NCI-H748 (cell line): Measurements from ENCODE around the gene DZIP3.
"Not testable (repeated sequence)": the region's sequence is repeated elsewhere in the genome, so short reads cannot be mapped to it uniquely, and the experiment has no call there.

ENCODE experiments used
- DNase-seq: peaks from one replicate; lab custom pipeline; 2025; ENCODE audit not compliant: unreplicated experiment; lab: John Stamatoyannopoulos, UW

DZIP3 gene

DNA sequence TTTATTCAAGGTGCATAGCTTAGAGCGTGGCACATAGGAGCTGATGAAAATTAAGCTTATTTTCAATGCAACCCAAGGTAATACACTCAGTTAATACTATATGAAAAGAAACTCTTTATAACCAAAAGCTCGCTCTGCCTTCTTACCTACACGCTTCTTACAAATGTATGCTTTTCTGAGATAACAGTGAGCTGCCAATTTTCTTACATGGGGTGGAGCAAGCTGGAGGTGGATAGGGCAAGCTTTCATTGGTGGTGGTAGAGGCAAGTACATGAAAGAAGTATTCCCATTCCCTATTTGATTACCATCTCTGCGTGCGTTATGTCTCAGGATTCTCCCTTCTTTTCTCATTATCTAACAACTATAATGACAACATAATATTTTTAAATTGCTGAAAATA is 8.9 kb downstream of the DZIP3 start:
- DNase-seq, result no peak

DNA sequence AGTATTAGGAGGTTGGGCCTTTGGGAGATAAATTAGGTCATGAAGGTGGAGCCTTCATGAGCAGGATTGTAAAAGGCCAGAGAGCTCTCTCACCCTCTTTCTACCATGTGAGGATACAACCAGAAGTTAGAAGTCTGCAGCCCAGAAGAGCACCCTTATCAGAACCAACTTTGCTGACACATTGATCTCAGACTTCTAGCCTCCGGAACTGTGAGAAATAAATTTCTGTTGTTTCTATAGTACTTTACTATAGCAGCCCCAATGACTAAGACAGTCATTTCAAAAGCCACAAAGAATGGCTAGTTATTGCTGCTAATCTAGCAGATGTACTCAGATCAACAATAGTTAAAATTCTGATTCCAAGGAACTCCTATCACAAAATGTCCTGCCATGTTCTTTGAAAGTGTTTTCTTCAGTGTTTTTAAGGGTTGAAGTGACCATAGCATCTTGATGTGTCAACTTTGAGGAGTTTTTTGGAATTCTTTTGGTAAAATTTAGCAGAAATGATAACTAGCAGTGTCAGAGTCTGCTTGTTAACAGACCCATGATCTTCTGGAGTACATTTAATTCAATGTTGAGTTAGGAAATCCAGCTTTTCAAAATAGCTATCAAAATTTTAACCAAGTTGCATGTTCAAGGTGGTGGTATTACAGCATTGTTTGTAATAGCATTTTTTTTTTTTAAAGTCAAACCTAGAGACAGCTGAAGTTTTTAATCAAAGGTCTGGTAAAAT is 10.3 kb downstream of the DZIP3 start:
- DNase-seq, result no peak

DNA sequence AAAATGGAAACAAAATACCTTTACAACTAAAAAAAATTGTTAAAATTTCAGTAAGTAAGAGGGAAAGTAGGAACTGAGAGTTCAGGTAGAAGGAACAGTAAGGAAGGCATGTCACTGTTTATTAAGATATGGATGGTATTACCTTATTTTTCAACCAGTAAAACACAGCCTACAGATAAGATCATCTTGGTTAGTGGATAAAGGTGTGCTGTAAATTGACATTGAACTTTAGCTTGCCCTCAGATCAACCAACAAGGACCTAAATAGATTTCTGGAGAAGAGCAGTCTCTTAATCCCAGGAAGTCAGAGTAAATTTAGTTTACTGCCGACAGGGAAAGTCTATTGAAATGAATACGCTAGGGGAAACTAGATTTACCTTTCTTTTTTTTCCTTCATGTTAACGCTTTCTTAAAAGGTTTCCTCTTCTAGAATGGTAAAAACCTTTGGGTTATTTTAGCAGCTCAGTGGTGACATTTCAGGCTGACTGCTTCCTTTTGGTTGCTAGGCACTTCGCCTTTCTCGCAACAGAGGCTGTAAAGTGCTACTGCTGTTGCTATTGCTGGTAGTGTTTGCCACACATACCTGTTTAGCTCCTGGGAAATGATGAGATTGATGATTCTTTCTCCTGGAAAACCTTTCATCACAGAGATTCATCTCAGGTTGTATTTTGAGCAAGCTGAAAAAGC is 12.9 kb downstream of the DZIP3 start:
- DNase-seq, result no peak

DNA sequence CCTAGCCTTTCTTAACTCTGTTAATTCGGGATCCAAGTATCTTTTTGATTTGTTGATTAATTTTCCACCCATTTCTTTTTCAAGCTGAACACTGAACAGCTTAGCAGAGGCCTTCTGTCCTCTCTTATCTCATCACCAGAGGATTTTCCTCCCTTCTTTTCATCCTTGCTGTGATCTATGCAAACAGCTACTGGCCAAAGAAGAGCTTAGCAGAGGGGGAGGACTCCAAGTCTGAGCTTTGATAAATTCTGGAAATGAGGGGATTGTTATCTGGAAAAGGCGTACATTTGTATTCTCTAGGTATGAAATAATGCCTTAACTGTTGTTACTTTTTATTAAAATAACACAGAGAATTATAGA is 13.4 kb downstream of the DZIP3 start:
- DNase-seq, result no peak

DNA sequence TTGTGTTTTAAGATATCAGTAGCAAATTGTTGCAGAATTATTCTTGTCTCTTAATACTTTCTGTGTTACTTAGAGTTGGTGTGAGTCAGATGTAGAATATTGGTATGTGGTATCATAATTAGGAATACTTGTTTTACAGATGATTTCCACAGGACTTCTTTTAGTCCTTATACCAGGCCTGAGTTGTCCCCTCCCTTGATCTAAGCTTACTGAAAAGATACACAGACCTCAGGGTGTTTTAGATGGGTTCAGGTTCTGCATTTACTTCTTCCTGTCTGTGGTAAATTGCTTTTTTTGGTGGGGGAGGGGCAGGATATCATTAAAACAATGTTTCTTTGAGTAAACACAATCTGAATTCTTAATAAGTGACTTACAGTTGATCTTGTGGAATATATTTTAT is 14.2 kb downstream of the DZIP3 start:
- DNase-seq, result no peak

DNA sequence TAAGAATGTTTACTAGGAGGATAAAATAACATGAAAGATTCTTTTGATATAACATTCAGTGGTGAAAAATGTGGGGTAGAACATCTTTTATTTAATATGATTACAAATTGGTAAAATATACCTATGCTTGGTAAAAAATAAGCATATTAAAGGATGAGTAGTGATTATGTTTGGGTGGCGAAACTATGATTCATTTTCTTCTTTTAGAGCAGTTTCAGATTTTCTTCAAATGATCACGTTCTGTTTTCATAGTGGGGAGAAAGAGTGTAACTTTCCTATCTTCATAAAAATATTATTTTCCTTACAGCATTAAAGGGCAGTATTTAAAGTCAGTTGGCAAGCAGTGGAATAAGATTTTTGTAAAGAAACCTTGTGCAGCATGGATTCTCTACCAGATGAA is 15.5 kb downstream of the DZIP3 start:
- DNase-seq, result no peak

DNA sequence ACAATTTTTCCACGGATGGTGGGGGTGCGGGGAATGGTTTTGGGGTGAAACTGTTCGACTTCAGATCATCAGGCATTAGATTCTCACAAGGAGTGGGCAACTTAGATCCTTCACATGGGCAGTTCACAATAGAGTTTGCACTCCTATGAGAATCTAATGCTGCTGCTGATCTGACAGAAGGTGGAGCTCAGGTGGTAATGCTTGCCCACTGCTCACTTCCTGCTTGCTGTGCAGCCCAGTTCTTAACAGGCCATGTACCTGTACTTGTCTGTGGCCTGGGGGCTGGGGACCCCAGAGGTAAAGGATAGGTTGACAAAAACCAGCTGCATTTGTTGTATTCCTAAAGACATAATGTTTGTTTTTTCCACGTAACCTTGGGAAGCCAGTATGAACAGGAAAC is 16.0 kb downstream of the DZIP3 start:
- no peak for DNase-seq

DNA sequence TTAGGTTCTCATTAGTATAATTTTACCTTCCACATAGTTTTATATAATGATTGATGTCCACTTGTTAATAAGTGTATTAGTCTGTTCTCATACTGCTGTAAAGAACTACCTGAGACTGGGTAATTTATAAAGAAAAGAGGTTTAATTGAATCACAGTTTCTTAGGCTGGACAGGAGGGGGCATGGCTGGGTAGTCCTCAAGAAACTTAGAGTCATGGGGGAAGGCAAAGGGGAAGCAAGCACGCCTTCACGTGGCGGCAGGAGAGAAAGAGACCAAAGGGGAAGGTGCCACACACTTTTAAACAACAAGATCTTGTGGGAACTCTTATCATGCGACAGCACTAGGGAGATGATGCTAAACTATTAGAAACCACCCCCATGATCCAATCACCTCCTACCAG is 19.2 kb downstream of the DZIP3 start:
- DNase-seq, result no peak

DNA sequence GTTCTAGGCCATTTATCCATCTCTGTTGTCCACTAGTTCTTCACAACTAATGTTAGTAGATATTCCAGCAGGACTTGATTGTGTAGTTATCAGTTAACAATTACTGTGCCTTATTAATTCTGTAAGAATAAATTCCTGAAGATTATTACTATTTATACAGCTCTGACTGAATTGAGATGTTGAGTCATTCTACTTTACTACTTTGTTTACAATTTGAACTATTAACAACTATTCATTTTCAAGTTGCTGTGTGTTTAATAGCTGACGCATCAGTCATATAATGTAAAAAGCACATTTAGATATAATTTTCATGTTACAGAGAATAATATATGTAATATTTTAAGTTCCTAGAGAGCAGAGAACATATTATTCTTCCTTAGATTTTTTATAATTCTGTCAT is 21.1 kb downstream of the DZIP3 start:
- DNase-seq, result no peak

DNA sequence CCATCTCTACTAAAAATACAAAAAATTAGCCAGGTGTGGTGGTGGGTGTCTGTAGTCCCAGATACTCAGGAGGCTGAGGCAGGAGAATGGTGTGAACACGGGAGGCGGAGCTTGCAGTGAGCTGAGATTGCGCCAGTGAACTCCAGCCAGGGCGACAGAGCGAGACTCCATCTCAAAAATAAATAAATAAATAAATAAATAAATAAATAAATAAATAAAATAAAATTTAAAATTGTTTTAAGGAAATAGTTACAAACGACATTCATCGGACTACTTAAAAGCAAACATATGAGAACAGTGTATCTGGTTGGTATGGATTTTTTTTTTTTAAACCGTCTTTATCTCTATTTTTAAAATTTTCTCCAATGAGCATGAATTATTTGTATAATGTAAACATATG is 26.6 kb downstream of the DZIP3 start:
- DNase-seq, result not testable (repeated sequence)

DNA sequence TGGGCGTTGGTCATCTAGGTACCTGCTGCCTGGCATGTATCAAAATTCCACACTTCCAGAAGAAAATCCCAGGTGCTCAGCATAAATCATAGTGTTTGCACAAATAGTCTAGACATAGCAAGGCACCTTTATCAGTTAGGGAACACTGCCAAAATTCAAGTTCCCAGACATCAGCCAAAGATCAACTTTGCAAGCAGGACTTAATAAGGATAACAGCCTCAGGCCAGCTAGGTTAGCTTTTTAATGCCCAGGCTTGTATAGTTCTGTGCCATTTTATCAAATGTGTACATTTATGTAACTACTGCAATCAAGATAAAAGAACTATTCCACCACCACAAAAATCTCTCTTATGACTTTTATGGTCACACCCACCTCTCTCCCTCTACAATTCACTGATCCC is 30.7 kb downstream of the DZIP3 start:
- no peak for DNase-seq

DNA sequence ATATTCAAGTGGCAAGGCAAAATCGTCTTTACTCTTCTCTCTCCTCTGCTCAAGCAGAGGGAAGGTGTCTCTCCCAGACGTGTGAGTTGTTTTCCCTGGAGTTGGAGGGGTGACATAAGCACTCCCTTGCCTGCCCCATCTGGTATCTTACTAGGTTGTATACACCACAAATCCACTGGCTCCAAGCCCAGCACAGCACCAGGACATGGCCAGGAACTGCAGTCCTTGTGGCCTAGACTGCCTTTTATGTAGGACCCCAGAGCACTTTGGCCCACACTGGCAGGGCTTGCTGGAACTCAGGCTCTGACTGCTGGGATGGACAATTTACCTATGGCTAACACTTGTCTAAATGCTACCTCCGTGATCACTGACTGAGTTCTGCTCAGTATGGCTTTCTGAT is 34.0 kb downstream of the DZIP3 start:
- DNase-seq, result no peak

DNA sequence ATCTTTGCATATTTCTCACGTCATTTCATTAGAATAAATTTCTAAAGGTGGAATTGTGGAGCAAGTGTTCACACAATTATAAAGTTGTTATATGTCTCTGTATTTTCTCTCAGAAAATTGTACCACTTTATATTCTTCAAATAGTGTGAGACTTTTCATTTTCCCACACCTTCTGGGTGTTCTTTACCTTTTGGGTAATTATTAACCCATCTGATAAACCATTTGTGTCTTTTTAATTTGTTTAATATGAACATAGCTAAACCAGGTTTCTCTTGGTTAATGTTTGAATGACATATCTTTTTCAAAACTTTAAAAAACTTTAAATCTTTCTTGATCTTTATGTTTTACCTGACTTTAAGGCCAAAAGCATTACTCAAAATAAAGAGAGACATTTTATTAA is 40.5 kb downstream of the DZIP3 start:
- no peak for DNase-seq

DNA sequence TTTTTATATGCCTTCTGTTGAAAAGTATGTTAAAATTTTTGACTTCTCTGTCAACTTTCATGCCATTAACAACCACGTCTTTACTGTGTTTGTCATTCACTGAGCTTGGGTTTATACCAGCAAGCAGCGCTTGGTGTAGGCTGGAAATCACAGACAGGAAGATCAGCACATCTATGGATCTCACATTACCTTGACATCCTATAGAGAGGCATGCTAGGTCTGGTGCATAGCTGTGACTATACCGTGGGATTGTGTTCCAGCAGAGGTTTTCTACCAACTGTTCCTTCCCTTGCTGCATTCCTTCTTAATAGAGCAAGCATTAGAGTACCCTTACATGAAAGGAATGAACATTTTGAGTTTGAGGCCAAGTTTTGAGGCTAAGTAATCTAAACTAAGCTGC is 53.0 kb downstream of the DZIP3 start:
- no peak for DNase-seq

DNA sequence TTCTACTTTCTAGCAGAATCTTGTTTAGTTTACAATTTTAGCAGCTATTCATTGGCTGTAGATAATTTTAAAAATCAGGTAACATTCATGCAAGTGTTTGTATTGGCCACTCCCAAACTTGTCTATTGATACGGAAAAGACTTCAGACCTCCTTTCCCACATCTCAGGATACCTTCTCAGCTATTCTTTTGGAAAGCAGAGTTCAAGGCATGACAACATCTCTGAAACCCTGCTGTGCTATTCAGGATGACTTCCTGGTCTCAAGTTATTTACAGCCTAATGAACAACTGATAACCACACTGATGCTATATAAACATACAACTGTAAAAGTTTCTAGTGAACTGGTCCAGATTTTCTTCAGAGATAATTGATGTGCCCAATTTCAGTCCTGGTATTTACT is 55.8 kb downstream of the DZIP3 start:
- DNase-seq, result no peak

DNA sequence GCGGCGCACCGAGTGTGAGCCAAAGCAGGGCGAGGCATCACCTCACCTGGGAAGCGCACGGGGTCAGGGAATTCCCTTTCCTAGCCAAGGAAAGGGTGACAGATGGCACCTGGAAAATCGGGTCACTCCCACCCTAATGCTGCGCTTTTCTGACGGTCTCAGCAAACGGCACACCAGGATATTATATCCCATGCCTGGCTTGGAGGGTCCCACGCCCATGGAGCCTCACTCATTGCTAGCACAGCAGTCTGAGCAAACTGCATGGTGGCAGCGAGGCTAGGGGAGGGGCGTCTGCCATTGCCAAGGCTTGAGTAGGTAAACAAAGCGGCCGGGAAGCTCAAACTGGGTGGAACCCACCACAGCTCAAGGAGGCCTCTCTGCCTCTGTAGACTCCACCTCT is 66.1 kb downstream of the DZIP3 start:
- not testable (repeated sequence) for DNase-seq

DNA sequence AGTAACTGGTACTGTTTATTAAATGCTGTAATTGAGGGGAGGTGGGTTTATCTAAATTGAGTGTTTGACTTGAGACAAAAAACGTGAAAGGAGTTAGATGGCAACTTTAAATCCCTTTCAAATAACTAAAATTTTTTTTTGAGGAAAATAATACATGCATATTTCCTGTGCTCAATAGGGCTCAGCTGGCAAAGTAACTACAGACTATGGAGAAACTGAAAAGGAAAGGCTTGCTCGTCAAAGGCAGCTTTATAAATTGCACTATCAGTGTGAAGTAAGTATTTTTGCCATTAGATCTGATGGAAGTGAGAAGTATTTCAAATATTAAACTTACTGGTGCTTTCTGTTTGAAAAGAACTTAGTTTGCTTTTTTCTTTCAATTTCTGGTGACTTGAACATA is 72.2 kb downstream of the DZIP3 start:
- no peak for DNase-seq

DNA sequence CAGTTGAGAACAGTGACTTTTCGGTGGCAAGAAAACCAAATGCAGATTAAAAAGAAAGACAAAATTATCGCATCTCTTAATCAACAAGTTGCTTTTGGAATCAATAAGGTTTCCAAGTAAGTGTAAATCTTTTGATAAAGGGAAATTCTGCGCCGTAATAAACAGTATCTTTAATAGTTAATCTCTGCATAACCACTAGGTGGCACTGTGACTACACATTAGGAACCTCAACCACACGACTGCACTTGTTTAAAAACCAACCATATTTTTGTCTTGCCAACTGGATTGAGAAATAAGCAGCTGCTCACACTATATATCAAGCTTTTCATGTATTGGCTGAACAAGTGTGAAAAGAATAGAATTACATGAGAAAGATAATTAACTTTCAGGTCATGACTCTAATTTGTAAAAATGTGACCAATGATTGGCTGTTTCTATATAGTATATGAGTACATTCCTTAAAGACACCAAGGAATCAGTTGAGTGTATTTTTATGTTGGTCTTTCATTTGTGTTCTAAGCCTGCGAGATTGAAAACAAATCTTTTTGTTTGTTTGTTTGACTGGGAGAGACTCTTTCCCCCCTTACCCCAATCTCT is 72.7 kb downstream of the DZIP3 start:
- DNase-seq, result peak; percentile 70

DNA sequence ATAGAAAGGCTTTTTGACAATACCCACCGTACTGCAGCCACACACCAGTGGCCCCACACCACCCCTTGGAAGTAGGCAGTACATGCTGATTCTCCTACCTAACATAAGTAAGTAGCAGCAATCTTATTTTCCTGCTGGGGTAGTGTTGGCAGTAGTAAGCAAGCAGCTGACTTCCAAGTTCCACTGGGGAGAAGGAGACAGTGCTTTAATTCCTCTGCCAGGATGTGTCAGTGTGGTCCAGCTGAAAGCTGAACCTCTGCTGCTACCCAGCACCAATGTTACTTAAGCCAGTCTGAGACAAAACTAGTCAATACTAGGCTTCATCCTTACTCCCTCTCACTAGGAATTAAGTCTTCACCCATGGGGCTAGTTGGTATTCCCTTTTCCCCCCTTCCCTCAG is 74.7 kb downstream of the DZIP3 start:
- DNase-seq, result no peak

DNA sequence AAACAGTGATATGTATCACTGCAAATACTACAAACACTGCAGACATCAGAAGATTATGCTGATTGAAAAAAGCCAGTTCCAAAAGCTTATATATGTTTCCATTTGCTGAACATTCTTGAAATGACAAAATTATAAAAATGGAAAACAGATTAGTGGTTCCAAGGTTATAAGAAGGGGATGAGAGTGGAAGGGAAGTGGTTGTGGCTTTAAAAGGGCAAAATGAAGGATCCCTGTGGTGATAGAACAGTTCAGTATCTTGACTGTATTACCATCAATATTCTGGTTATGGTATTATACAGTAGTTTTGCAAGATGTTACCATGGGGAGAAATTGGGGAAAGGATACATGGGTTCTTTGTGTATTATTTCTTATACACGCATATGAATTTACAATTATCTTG is 77.8 kb downstream of the DZIP3 start:
- no peak for DNase-seq

DNA sequence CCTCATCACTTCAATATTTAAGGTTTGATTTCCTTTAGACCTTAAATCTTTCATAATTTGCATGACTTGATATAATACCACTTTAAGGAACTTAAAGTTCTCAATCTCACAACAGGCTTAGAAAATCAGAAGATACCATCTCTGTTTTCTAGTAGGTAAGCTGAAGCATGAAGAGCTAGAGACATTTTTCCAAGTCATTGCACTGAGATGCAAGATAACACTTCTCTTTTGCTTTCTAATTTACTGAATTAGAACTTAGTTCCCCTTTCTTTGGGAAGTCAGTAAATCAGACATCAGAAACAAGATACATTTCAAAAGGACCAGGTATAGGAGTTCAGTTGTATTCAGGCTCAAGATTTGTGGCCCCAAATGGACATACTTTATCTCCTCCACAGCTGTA is 79.7 kb downstream of the DZIP3 start:
- DNase-seq, result no peak

DNA sequence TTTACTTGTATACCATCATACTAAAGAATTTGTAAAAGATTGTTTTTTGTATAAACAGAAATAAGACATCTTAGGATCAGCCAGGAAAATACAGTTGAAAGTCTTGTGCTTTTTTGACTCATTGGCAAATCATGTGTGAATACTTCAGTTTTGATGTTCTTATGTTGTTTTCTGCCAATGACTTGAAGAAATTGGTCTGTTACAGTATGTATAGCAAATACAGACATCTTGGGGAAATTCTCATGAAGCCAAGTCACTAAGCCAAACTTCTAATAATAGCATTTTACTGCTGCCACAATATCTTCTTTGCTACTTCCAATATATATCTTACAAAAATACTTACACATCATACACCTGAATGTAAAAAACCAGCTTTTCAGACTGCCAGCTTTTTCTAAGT is 83.2 kb downstream of the DZIP3 start:
- no peak for DNase-seq
